ENCODE measurements around the gene AFMID.

The AFMID gene

GRCh38 chr17:78182504-78182903 is 4.7 kb upstream of the AFMID start:
- Histone ChIP-seq H2AFZ (ENCODE audit: low read length) (no peak overlapping the region), H3K36me3 (replicated peaks in 1 of 2; ENCODE audit: control insufficient read depth in 2 of 2, insufficient read depth in 2 of 2, low read length in 2 of 2) (peaks cover 44 to 80% of the 10 kb centered on the region in 2 donors), H4K91ac (ENCODE audit: low read depth, low read length, poor library complexity) (no peak overlapping the region), H3K14ac (ENCODE audit: low read length) (no peak overlapping the region), H3K23ac (ENCODE audit: low read depth, low read length, poor library complexity) (no peak overlapping the region), H2BK12ac (ENCODE audit: low read length) (no peak overlapping the region), H3K4me3 (ENCODE audit: low read length in 2 of 2) (no peak overlapping the region), H2BK15ac (ENCODE audit: low read length) (no peak overlapping the region), H3K9ac (ENCODE audit: low read depth, low read length, poor library complexity) (no peak overlapping the region), H2BK120ac (ENCODE audit: low read depth, low read length) (no peak overlapping the region), H2BK5ac (ENCODE audit: low read length) (no peak overlapping the region), H3K79me1 (ENCODE audit: low read depth, low read length) (peaks cover 10% of the 10 kb centered on the region), H3K4ac (ENCODE audit: low read length) (no peak overlapping the region), H4K8ac (ENCODE audit: low read depth, low read length) (no peak overlapping the region), H3K4me2 (ENCODE audit: insufficient read depth, low read length, poor library complexity, severe bottlenecking) (no peak overlapping the region), H3K27ac (replicated peaks; ENCODE audit: low read length) (no peak overlapping the region), H3K27me3 (ENCODE audit: control insufficient read depth in 3 of 3, insufficient read depth in 3 of 3, low read depth in 1 of 3, low read length in 3 of 3) (no peaks in the 10 kb centered on the region), H2AK5ac (ENCODE audit: low read depth, low read length) (no peak overlapping the region), H3K4me1 (ENCODE audit: control insufficient read depth in 2 of 2, insufficient read depth in 1 of 2, low read depth in 1 of 2, low read length in 2 of 2) (peaks cover 16 to 23% of the 10 kb centered on the region in 2 donors), H3K18ac (ENCODE audit: low read length) (no peak overlapping the region), H3K9me3 (replicated peaks in 1 of 2; ENCODE audit: control insufficient read depth in 2 of 2, insufficient read depth in 1 of 2, low read depth in 1 of 2, low read length in 2 of 2) (peaks cover 0 to 2% of the 10 kb centered on the region in 2 donors)
- no CpG with 5 or more reads among the region's 13 CpGs for WGBS, 2 donors (ENCODE audit: extremely low coverage in 2 of 2, insufficient read length in 2 of 2, insufficient replicate concordance in 1 of 2)
- no peak for DNase-seq (ENCODE audit: low spot score)

GRCh38 chr17:78183916-78184315 is 3.2 kb upstream of the AFMID start:
- H3K27ac ChIP-seq (replicated peaks; ENCODE audit: low read length): no peak overlapping the region
- peaks cover 38 to 70% of the 10 kb centered on the region in 2 donors for H3K36me3 ChIP-seq (replicated peaks in 1 of 2; ENCODE audit: control insufficient read depth in 2 of 2, insufficient read depth in 2 of 2, low read length in 2 of 2)
- no peak overlapping the region for H4K8ac ChIP-seq (ENCODE audit: low read depth, low read length)
- no peak for DNase-seq (ENCODE audit: low spot score)
- no peaks in the 10 kb centered on the region for H3K27me3 ChIP-seq (ENCODE audit: control insufficient read depth in 3 of 3, insufficient read depth in 3 of 3, low read depth in 1 of 3, low read length in 3 of 3)
- no peak overlapping the region for H3K14ac ChIP-seq (ENCODE audit: low read length)
- no peak overlapping the region for H3K18ac ChIP-seq (ENCODE audit: low read length)
- no peak overlapping the region for H2BK12ac ChIP-seq (ENCODE audit: low read length)
- H3K9ac ChIP-seq (ENCODE audit: low read depth, low read length, poor library complexity): no peak overlapping the region
- no peak overlapping the region for H3K4me2 ChIP-seq (ENCODE audit: insufficient read depth, low read length, poor library complexity, severe bottlenecking)
- no peak overlapping the region for H2AK5ac ChIP-seq (ENCODE audit: low read depth, low read length)
- no peaks in the 10 kb centered on the region for H3K9me3 ChIP-seq (replicated peaks in 1 of 2; ENCODE audit: control insufficient read depth in 2 of 2, insufficient read depth in 1 of 2, low read depth in 1 of 2, low read length in 2 of 2)
- no peak overlapping the region for H4K91ac ChIP-seq (ENCODE audit: low read depth, low read length, poor library complexity)
- no peak overlapping the region for H3K23ac ChIP-seq (ENCODE audit: low read depth, low read length, poor library complexity)
- H3K4me1 ChIP-seq (ENCODE audit: control insufficient read depth in 2 of 2, insufficient read depth in 1 of 2, low read depth in 1 of 2, low read length in 2 of 2): peaks cover 18 to 23% of the 10 kb centered on the region in 2 donors
- H2BK120ac ChIP-seq (ENCODE audit: low read depth, low read length): no peak overlapping the region
- WGBS, 2 donors (ENCODE audit: extremely low coverage in 2 of 2, insufficient read length in 2 of 2, insufficient replicate concordance in 1 of 2): no CpG with 5 or more reads among the region's 12 CpGs
- H3K4me3 ChIP-seq (ENCODE audit: low read length in 2 of 2): peak overlapping the region in 1 of 2 donors; percentile 3
- H2BK15ac ChIP-seq (ENCODE audit: low read length): no peak overlapping the region
- no peak overlapping the region for H3K4ac ChIP-seq (ENCODE audit: low read length)
- no peak overlapping the region for H2BK5ac ChIP-seq (ENCODE audit: low read length)
- no peak overlapping the region for H2AFZ ChIP-seq (ENCODE audit: low read length)
- peaks cover 10% of the 10 kb centered on the region for H3K79me1 ChIP-seq (ENCODE audit: low read depth, low read length)

GRCh38 chr17:78184351-78184750 is 2.8 kb upstream of the AFMID start:
- Histone ChIP-seq H2AK5ac (ENCODE audit: low read depth, low read length) (no peak overlapping the region), H3K18ac (ENCODE audit: low read length) (no peak overlapping the region), H2BK120ac (ENCODE audit: low read depth, low read length) (no peak overlapping the region), H3K9ac (ENCODE audit: low read depth, low read length, poor library complexity) (no peak overlapping the region), H3K9me3 (replicated peaks in 1 of 2; ENCODE audit: control insufficient read depth in 2 of 2, insufficient read depth in 1 of 2, low read depth in 1 of 2, low read length in 2 of 2) (no peaks in the 10 kb centered on the region), H3K27ac (replicated peaks; ENCODE audit: low read length) (no peak overlapping the region), H3K27me3 (ENCODE audit: control insufficient read depth in 3 of 3, insufficient read depth in 3 of 3, low read depth in 1 of 3, low read length in 3 of 3) (no peaks in the 10 kb centered on the region), H3K23ac (ENCODE audit: low read depth, low read length, poor library complexity) (no peak overlapping the region), H3K36me3 (replicated peaks in 1 of 2; ENCODE audit: control insufficient read depth in 2 of 2, insufficient read depth in 2 of 2, low read length in 2 of 2) (peaks cover 33 to 66% of the 10 kb centered on the region in 2 donors), H3K14ac (ENCODE audit: low read length) (no peak overlapping the region), H2AFZ (ENCODE audit: low read length) (no peak overlapping the region), H3K4me2 (ENCODE audit: insufficient read depth, low read length, poor library complexity, severe bottlenecking) (no peak overlapping the region), H2BK12ac (ENCODE audit: low read length) (no peak overlapping the region), H3K4me3 (ENCODE audit: low read length in 2 of 2) (peak overlapping the region in 1 of 2 donors; percentile 3), H3K4me1 (ENCODE audit: control insufficient read depth in 2 of 2, insufficient read depth in 1 of 2, low read depth in 1 of 2, low read length in 2 of 2) (peaks cover 18 to 23% of the 10 kb centered on the region in 2 donors), H2BK15ac (ENCODE audit: low read length) (no peak overlapping the region), H4K91ac (ENCODE audit: low read depth, low read length, poor library complexity) (no peak overlapping the region), H3K79me1 (ENCODE audit: low read depth, low read length) (peaks cover 10% of the 10 kb centered on the region), H3K4ac (ENCODE audit: low read length) (no peak overlapping the region), H4K8ac (ENCODE audit: low read depth, low read length) (no peak overlapping the region), H2BK5ac (ENCODE audit: low read length) (no peak overlapping the region)
- no CpG with 5 or more reads among the region's 10 CpGs for WGBS, 2 donors (ENCODE audit: extremely low coverage in 2 of 2, insufficient read length in 2 of 2, insufficient replicate concordance in 1 of 2)
- no peak for DNase-seq (ENCODE audit: low spot score)

- WGBS, 2 donors (ENCODE audit: extremely low coverage in 2 of 2, insufficient read length in 2 of 2, insufficient replicate concordance in 1 of 2): no CpG with 5 or more reads among the region's 9 CpGs
- H2AK5ac ChIP-seq (ENCODE audit: low read depth, low read length): no peak overlapping the region
- H2BK120ac ChIP-seq (ENCODE audit: low read depth, low read length): no peak overlapping the region
- no peak overlapping the region for H3K4ac ChIP-seq (ENCODE audit: low read length)
- no peak overlapping the region for H2BK15ac ChIP-seq (ENCODE audit: low read length)
- H2AFZ ChIP-seq (ENCODE audit: low read length): no peak overlapping the region
- peak overlapping the region; percentile 6 for H3K27ac ChIP-seq (replicated peaks; ENCODE audit: low read length)
- H3K27me3 ChIP-seq (ENCODE audit: control insufficient read depth in 3 of 3, insufficient read depth in 3 of 3, low read depth in 1 of 3, low read length in 3 of 3): no peaks in the 10 kb centered on the region
- no peaks in the 10 kb centered on the region for H3K9me3 ChIP-seq (replicated peaks in 1 of 2; ENCODE audit: control insufficient read depth in 2 of 2, insufficient read depth in 1 of 2, low read depth in 1 of 2, low read length in 2 of 2)
- H3K18ac ChIP-seq (ENCODE audit: low read length): no peak overlapping the region
- H3K14ac ChIP-seq (ENCODE audit: low read length): no peak overlapping the region
- no peak overlapping the region for H3K23ac ChIP-seq (ENCODE audit: low read depth, low read length, poor library complexity)
- H3K4me1 ChIP-seq (ENCODE audit: control insufficient read depth in 2 of 2, insufficient read depth in 1 of 2, low read depth in 1 of 2, low read length in 2 of 2): peaks cover 18 to 23% of the 10 kb centered on the region in 2 donors
- H3K4me3 ChIP-seq (ENCODE audit: low read length in 2 of 2): no peak overlapping the region
- H2BK5ac ChIP-seq (ENCODE audit: low read length): no peak overlapping the region
- no peak overlapping the region for H3K9ac ChIP-seq (ENCODE audit: low read depth, low read length, poor library complexity)
- peaks cover 13% of the 10 kb centered on the region for H3K79me1 ChIP-seq (ENCODE audit: low read depth, low read length)
- no peak overlapping the region for H3K4me2 ChIP-seq (ENCODE audit: insufficient read depth, low read length, poor library complexity, severe bottlenecking)
- no peak overlapping the region for H4K8ac ChIP-seq (ENCODE audit: low read depth, low read length)
- peaks cover 28 to 60% of the 10 kb centered on the region in 2 donors for H3K36me3 ChIP-seq (replicated peaks in 1 of 2; ENCODE audit: control insufficient read depth in 2 of 2, insufficient read depth in 2 of 2, low read length in 2 of 2)
- no peak for DNase-seq (ENCODE audit: low spot score)
- no peak overlapping the region for H2BK12ac ChIP-seq (ENCODE audit: low read length)
- no peak overlapping the region for H4K91ac ChIP-seq (ENCODE audit: low read depth, low read length, poor library complexity)
These were observed 2.3 kb upstream of the AFMID start for GRCh38 chr17:78184868-78185267.

Data from neuronal stem cell (in vitro differentiated cells).